Middle frontal gyrus (tissue), 1 donor: ENCODE measurements around the gene C6orf132.
"Not testable (repeated sequence)": the region's sequence is repeated elsewhere in the genome, so short reads cannot be mapped to it uniquely, and the experiment has no call there.

Source experiments
- DNase-seq: peaks from one replicate; pipeline ENCODE4 v3.0.0-alpha.2; 2015; ENCODE audit warnings: low spot score; ENCODE audit errors: extremely low spot score

Gene C6orf132

GRCh38 chr6:42162812-42163211 is 20.4 kb upstream of the C6orf132 start:
- DNase-seq = no peak

DNA sequence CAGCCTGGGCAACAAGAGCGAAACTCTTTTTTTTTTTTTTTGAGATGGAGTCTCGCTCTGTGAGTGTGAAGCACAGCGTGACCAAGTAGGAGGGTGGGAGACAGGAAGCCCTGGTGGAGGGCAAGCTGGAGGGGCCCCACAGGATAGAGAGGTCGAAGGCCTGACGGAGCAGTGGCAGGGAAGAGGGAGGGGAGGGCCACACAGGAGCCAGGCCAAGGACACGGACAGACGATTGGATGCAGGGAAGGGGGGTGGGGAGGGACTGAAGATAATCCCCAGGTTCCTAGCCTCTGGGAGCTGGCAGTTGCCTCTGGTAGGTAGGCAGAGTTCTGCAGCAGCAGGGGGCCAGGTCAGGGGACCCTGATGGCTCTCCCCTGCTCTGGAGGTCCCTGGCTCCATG is 20.0 kb upstream of the C6orf132 start:
- no peak for DNase-seq

- no peak for DNase-seq
Observed at GRCh38 chr6:42159431-42160024, 17.1 kb upstream of the C6orf132 start.

- DNase-seq = no peak
Observed at GRCh38 chr6:42158631-42159030, 16.2 kb upstream of the C6orf132 start.

DNA sequence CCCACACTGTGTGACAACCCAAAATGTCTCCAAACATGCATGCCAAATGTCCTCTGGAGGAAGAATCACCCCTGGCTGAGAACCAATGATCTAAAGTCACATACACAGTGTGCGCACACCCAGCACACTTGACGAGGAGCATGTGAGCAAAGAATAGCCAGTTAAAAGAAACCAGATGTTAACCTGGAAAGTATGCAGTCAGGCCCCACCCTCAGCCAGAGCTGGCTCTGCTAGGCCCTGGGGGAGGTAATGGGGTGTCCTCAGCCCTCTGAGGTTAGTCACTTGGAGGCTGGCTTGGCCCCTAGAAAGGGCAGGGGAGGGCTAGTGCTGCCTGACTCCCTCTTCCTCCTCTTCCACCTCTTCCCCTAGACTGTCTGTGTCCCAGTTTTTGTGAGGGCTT is 15.6 kb upstream of the C6orf132 start:
- DNase-seq = no peak

GRCh38 chr6:42156638-42157037 is 14.2 kb upstream of the C6orf132 start:
- DNase-seq = no peak

- no peak for DNase-seq
Observed at GRCh38 chr6:42155293-42155692, 12.9 kb upstream of the C6orf132 start.

DNA sequence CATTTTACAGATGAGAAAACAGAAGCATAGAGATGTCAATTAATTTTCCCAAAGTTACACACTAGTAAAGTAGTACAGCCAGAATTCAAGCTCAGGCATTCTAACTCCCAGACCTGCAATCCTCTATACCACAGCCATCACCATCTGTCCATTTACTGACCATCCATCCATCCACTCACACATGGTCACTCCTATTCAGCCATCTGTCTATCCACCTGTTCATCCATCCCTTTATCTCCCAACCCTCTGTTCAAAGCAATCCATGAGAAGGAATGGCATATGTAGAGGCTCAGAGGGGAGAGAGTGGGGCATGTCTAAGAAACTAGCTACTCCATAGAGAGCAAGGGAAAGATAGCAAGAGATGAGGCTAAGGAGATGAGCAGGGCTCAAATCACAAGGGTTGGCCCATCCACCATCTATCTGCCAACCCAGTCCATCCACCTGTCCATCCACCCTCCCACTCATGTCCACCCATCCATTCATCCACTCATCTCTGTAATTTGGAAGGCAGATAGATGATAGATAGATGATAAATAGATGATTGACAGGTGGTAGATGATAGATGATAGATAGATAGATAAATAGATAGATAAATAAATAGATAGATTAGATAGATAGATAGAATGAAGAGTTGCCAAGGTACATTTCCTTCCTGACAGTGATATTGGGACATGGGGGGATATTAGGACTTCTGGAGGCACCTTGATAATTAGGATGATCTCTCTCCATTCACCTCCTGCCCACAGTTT is 12.2 kb upstream of the C6orf132 start:
- DNase-seq = no peak

- DNase-seq = no peak
Observed at GRCh38 chr6:42153921-42154320, 11.5 kb upstream of the C6orf132 start.

- not testable (repeated sequence) for DNase-seq
Observed at GRCh38 chr6:42152528-42153213, 10.3 kb upstream of the C6orf132 start.

- DNase-seq = no peak
Observed at GRCh38 chr6:42152024-42152423, 9.6 kb upstream of the C6orf132 start.

- DNase-seq = no peak
Observed at GRCh38 chr6:42150254-42150653, 7.8 kb upstream of the C6orf132 start.

GRCh38 chr6:42148058-42148457 is 5.6 kb upstream of the C6orf132 start:
- DNase-seq = no peak

DNA sequence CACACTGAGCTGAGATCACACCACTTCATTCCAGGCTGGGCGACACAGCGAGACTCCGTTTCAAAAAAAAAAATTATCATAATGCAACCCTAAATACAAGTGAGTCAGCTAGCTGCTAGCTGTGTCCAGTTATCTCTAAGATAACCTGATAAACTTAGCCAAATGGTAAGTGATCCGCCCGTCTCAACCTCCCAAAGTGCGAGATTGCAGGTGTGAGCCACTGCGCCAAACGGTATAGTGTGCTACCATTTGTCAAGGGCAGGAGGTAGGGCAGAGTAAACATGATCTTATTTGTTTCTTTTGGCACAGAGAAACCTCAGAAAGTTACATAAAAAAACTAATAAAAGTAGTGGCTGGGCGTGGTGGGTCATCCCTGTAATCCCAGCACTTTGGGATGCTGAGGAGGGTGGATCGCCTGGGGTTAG is 4.7 kb upstream of the C6orf132 start:
- DNase-seq = no peak

DNA sequence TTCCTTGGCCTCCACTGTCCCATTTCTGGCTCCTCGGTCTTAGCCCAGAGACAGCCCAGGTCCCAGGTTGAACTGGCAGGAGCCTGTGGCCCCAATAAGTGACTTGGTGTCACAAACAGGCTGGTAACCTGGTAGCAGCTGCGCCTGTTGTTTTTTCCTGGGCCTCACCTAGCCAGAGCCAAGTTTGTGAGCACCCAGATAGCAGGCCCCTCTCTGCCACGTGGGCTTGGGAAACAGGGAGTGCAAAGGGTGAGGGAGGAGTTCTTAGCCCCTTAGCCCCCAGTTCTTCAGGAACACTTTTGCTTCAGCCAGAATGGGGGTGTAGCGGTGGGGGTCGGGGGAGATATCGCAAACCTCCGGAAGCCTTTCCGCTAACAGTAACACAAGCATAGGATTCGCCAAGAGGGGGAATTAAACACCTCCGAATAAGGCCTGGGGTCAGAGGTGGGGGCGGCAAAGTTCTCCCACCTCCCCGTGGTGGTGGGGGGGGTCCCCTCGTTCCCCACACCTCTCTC is 760 bp downstream of the C6orf132 start:
- no peak for DNase-seq

DNA sequence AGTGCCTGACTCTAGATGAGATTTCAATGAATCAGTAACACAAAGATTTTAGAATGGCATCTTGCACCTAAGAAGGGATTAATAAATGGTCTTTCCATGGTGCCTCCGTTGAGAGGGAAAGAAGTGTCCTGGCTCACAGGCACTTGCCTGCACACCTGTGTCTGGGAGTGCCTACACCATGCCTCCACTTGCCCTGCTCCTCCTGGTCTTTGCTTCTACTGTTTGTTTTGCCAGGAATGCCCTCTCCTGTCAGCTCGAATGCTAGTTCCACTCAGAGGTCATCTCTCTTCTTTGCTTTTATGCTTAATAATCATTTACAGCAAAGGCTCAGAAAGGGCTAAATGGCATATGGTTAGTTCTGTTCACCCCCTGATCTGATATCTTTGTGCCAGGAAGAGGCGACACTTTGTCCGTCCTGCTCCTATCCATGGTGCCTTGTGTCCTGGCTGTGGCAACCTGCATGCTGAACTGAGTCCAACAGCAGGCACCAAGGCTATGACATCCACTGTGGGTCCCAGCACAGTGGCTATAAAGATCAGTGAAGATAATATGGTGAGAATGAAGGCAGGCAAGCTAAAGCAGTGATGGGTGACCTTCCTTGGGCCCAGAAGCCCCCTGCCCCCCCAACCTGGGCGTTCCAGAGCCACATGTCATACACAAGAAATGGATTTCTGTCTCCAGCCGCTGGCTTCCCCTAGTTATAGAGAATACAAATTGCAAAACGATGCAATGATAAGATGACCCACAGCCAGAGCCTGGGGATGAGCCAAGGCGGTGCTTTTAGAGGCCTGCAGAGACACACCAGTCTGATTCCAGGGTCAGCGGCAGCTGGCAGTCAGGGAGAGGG is 1.4 kb downstream of the C6orf132 start:
- DNase-seq = no peak

GRCh38 chr6:42140032-42140431 is 2.4 kb downstream of the C6orf132 start:
- DNase-seq = no peak

DNA sequence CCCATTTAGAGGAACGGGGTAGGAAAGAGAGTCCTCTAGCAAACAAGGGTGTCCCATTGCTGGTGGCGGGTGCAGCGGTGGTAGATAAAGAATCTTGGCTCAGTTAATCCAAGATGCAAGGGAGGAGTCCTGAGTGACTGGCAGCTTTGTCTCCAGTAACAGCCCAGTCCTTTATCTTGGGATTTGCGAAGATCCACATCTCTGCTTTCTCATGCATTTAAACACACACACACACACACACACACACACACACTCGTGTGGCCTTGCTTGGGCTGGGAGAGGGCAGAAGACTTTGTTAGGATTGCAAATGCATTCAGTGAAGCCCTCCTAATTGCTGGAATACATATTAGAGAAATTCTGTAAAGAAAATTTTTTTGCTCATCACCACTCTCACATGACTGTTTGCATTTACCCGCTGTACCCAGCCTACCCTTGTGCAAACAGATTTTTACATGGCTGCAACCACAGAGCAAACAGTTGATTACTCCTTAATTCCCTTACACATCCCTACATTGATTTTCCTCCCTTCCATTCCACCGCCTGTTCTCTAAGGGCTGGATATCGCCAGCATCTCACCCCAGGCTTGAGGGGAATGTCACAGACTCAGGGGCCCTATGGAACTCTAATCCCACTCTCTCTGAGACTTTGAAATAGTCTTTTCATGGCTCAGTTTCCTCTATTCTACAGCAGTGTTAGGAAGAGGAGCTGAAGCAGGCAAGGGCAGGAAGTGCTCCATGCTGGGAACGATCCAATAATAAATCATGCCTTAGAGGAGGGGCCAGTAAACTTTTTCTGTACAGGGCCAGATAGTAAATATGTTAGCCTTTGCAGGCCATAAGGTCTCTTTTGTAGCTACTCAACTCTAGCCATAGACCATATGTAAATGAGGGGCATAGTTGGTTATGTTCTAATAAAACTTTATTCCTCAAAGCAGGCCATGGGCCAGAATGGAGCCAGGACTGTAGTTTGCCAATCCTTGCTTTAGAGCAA is 3.5 kb downstream of the C6orf132 start:
- no peak for DNase-seq

DNA sequence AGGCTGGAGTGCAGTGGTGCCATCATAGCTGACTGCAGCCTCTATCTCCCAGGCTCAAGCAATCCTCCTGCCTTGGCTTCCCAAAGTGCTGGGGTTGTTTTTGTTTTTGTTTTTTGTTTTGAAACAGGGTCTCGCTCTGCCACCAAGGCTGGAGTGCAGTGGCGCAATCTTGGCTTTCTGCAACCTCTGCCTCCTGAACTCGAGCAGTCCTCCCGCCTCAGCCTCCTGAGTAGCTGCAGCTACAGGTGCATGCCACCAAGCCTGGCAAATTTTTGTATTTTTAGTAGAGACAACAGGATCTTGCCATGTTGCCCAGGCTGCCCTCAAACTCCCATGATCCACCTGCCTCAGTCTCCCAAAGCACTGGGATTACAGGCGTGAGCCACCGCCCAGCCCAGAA is 4.2 kb downstream of the C6orf132 start:
- no peak for DNase-seq

- DNase-seq = no peak
Observed at GRCh38 chr6:42137194-42137753, 5.1 kb downstream of the C6orf132 start.
